Liver (tissue), 3 donors: Measurements from ENCODE around the gene ZNF805.

Experiments
- CTCF ChIP-seq: fragments of 150-350 bp; IDR thresholded peaks from 2 replicates; pipeline ENCODE4 v1.5.1; 2017; ENCODE audit warnings: improper control_type of control experiment, low read depth, low read length; ENCODE audit not compliant: missing input control
- EGR1 ChIP-seq, 2 donors: IDR thresholded peaks; 2 replicates each; pipeline ENCODE4 v1.6.1; 2016 to 2018; ENCODE audit warnings: antibody characterized with exemption in 2 of 2, low read depth in 2 of 2
- HNF4G ChIP-seq: IDR thresholded peaks from 2 replicates; pipeline ENCODE4 v1.6.1; 2016; ENCODE audit warnings: antibody characterized with exemption
- MAX ChIP-seq: IDR thresholded peaks from 2 replicates; pipeline ENCODE4 v1.6.1; 2016; ENCODE audit warnings: antibody characterized with exemption
- NR2F2 ChIP-seq: IDR thresholded peaks from 2 replicates; pipeline ENCODE4 v1.6.1; 2016; ENCODE audit warnings: antibody characterized with exemption
- REST ChIP-seq: IDR thresholded peaks from 2 replicates; pipeline ENCODE4 v1.6.1; 2016; ENCODE audit warnings: antibody characterized with exemption, mild to moderate bottlenecking
- RXRA ChIP-seq, 2 donors: IDR thresholded peaks; 2 replicates each; pipeline ENCODE4 v1.6.1; 2017 to 2018; ENCODE audit warnings: antibody characterized with exemption in 2 of 2, mild to moderate bottlenecking in 1 of 2
- SP1 ChIP-seq: IDR thresholded peaks from 2 replicates; pipeline ENCODE4 v1.6.1; 2018; ENCODE audit warnings: antibody characterized with exemption, mild to moderate bottlenecking
- ZBTB33 ChIP-seq: IDR thresholded peaks from 2 replicates; pipeline ENCODE4 v1.6.1; 2016; ENCODE audit warnings: antibody characterized with exemption
- donor health status: healthy.
- donor health status: healthy.

GRCh38 chr19:57280962-57281400 is 40.5 kb downstream of the ZNF805 start:
- TF ChIP-seq NR2F2, result no peak
- no peak for TF ChIP-seq CTCF
- no peak for TF ChIP-seq ZBTB33
- no peak for TF ChIP-seq RXRA (IDR thresholded peaks at IDR 0.05)
- TF ChIP-seq MAX, result no peak
- TF ChIP-seq HNF4G, result no peak
- no peak for TF ChIP-seq EGR1 (IDR thresholded peaks at IDR 0.05; ENCODE audit: low read depth in 2 of 2)
- TF ChIP-seq SP1, result no peak
- TF ChIP-seq REST, result no peak
